ENCODE data around the gene ATAD2B.

Gene ATAD2B

GRCh38 chr2:23751747-23752265 is 175.1 kb downstream of the ATAD2B start:
- TF ChIP-seq ZFP3 (CRISPR knock-in tag; IDR thresholded peaks at IDR 0.05) = no peak
- no peak for TF ChIP-seq POU6F1 (CRISPR knock-in tag; IDR thresholded peaks at IDR 0.05; ENCODE audit: borderline replicate concordance, low read depth)
- TF ChIP-seq ISL1 (CRISPR knock-in tag; IDR thresholded peaks at IDR 0.05) = no peak
- TF ChIP-seq ZFP30 (CRISPR knock-in tag; IDR thresholded peaks at IDR 0.05) = no peak
- TF ChIP-seq CREB5 (CRISPR knock-in tag; IDR thresholded peaks at IDR 0.05; ENCODE audit: low read depth) = no peak
- TF ChIP-seq TCF4 (CRISPR knock-in tag; IDR thresholded peaks at IDR 0.05; ENCODE audit: borderline replicate concordance) = no peak
- no peak for TF ChIP-seq PATZ1 (CRISPR knock-in tag; IDR thresholded peaks at IDR 0.05; ENCODE audit: borderline replicate concordance)
- ATAC-seq = no peak

GRCh38 chr2:23746141-23746863 is 180.6 kb downstream of the ATAD2B start:
- TF ChIP-seq CSRNP3 (CRISPR knock-in tag; IDR thresholded peaks at IDR 0.05) (no peak), CSDC2 (CRISPR knock-in tag; IDR thresholded peaks at IDR 0.05) (no peak), ISL1 (CRISPR knock-in tag; IDR thresholded peaks at IDR 0.05) (peak; percentile 85), ZNF8 (CRISPR knock-in tag; IDR thresholded peaks at IDR 0.05) (no peak), RARB (CRISPR knock-in tag; IDR thresholded peaks at IDR 0.05) (no peak), TSHZ2 (CRISPR knock-in tag; IDR thresholded peaks at IDR 0.05) (no peak)
- no peak for ATAC-seq

GRCh38 chr2:23745726-23746105 is 181.2 kb downstream of the ATAD2B start:
- ATAC-seq = peak; percentile 72
- 0 out of 2 replicates have a peak, but pooled peaks have one; percentile 22 for TF ChIP-seq GLIS3 (CRISPR knock-in tag; IDR thresholded peaks at IDR 0.05)
- TF ChIP-seq CSDC2 (CRISPR knock-in tag; IDR thresholded peaks at IDR 0.05) = no peak
- no peak for TF ChIP-seq ISL1 (CRISPR knock-in tag; IDR thresholded peaks at IDR 0.05)
- no peak for TF ChIP-seq ZNF70 (CRISPR knock-in tag; IDR thresholded peaks at IDR 0.05)
- no peak for TF ChIP-seq CREB5 (CRISPR knock-in tag; IDR thresholded peaks at IDR 0.05; ENCODE audit: low read depth)
- TF ChIP-seq PPARA (CRISPR knock-in tag; IDR thresholded peaks at IDR 0.05; ENCODE audit: borderline replicate concordance) = no peak
- peak; percentile 94 for TF ChIP-seq SNAI2 (CRISPR knock-in tag; IDR thresholded peaks at IDR 0.05)
- TF ChIP-seq ZNF8 (CRISPR knock-in tag; IDR thresholded peaks at IDR 0.05) = no peak
- no peak for TF ChIP-seq POU6F1 (CRISPR knock-in tag; IDR thresholded peaks at IDR 0.05; ENCODE audit: borderline replicate concordance, low read depth)
- no peak for TF ChIP-seq ZC3H10 (CRISPR knock-in tag; IDR thresholded peaks at IDR 0.05)
- TF ChIP-seq ARNTL (CRISPR knock-in tag; IDR thresholded peaks at IDR 0.05; ENCODE audit: borderline replicate concordance, low read depth) = no peak
- TF ChIP-seq PATZ1 (CRISPR knock-in tag; IDR thresholded peaks at IDR 0.05; ENCODE audit: borderline replicate concordance) = no peak
- no peak for TF ChIP-seq ZFP3 (CRISPR knock-in tag; IDR thresholded peaks at IDR 0.05)
- no peak for TF ChIP-seq ESRRG (CRISPR knock-in tag; IDR thresholded peaks at IDR 0.05)
- TF ChIP-seq TCF4 (CRISPR knock-in tag; IDR thresholded peaks at IDR 0.05; ENCODE audit: borderline replicate concordance) = peak; percentile 97
- no peak for TF ChIP-seq OSR1 (CRISPR knock-in tag; IDR thresholded peaks at IDR 0.05)
